CD4-positive, alpha-beta T cell treated with Interleukin-10 for 1 hour (primary cell): Measurements from ENCODE around the gene ILDR2.

Experiments used
- DNase-seq: peaks from one replicate; pipeline ENCODE4 v3.0.0-alpha.2; 2020

ILDR2 gene

GRCh38 chr1:166920561-166921475 lies 54.5 kb downstream of the ILDR2 start:
- no peak for DNase-seq

- no peak for DNase-seq
These were observed 56.4 kb downstream of the ILDR2 start for GRCh38 chr1:166918956-166919316.

GRCh38 chr1:166918088-166918955 lies 57.0 kb downstream of the ILDR2 start:
- DNase-seq = no peak

DNA sequence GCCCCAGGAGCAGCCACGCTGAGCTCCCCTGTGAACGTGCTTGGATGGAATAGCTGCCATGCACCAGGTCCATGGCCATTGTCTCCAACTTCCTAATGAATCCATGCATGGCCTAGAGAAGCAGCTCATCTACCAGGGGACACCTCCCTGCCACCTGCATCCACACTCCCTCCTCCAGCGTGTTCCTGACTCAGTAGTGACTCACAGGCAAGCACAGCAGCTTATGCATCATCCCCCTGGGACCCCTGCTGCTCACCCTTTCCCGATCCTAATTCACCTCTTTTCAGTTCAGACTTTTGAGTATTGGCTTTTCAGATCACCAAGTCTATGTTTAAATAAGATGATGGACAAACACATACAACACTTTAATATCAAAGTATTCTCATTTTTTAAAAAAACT lies 59.4 kb downstream of the ILDR2 start:
- no peak for DNase-seq

- DNase-seq = no peak
These were observed 60.3 kb downstream of the ILDR2 start for GRCh38 chr1:166915042-166915441.

DNA sequence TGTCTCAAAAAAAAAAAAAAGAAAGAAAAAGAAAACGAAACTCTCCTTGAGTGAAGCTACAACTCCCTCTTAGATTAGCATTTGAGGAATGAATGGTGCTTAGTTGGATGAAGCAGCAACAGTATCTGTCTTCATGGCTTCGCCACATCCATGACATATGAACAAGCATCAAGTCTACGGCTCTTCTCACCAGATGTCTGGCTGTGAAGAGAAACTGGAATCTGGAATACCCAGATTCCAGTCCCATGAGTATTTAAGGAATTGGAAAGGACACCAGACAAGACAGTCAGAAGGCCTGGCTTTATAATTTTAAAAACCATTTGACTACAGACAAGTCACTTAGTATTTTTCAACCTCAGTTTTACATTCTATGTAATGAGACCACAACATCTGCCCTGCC lies 61.2 kb downstream of the ILDR2 start:
- DNase-seq = no peak

DNA sequence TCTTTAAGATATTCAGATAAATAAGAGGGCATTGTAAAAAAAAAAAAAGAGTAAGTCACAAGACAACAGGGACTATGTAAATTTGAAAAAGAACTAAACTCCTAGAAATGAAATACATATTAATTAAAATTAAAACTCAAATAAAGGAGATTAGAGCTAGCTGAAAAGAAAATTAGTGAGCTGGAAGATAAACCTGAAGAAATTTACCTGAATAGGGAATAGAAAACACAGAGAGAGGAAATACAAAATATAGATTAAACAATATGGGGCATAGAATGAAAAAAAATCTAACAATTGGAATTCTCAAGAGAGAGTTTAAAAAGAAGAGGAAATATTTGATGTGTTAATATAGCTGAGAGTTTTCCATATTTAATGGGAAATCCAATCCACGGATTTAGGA lies 63.7 kb downstream of the ILDR2 start:
- DNase-seq = no peak

DNA sequence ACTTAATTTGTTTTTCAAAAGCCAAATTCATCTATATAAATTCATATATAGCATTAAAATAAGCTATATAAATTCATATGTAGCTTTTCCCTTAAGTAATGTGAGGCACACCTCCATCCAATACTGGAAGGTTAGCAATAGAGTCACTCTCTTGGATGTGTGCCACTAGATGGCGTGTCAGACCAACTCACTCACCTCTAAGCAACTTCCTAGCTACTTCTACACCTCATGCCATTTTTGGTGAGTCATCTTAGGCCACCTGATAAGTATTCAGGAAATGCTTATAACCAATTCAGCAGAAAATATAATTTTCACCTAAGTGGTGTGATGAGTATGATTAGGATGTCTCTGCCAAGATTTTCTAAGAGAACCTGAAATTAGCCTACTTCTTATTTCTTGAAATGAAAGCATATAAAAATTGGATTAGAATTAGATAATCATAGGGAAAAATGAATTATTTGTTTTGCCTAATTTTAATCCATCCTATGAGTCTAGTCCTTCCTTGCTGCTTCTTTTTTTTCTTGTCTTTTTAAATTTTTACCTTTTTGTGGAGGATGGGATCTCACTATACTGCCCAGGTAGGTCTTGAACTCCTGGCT lies 64.8 kb downstream of the ILDR2 start:
- DNase-seq = peak; percentile 84

- no peak for DNase-seq
These were observed 66.4 kb downstream of the ILDR2 start for GRCh38 chr1:166908942-166909341.

- no peak for DNase-seq
These were observed 67.6 kb downstream of the ILDR2 start for GRCh38 chr1:166907763-166908162.

DNA sequence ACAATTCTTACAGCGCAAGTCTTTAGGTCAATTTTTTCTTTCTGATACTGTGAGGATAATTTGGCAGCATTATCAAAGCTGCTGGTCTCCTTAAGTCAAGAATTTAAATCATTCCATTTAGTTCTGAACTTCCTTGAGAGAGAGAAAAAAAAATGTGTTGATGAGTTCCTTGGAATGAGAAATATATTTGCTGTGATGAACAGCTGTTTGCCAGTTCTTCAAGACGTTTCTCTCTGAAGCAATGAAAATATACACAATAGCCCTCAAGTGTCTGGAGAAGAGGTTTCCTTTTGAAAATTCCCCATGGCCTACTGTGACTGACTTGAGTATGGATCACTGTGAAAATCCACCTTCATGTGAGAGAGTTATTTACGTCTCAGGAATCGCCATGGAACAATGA lies 68.3 kb downstream of the ILDR2 start:
- DNase-seq = no peak

- no peak for DNase-seq
These were observed 68.7 kb downstream of the ILDR2 start for GRCh38 chr1:166906647-166907046.

GRCh38 chr1:166905900-166906299 lies 69.4 kb downstream of the ILDR2 start:
- no peak for DNase-seq

GRCh38 chr1:166905136-166905535 lies 70.2 kb downstream of the ILDR2 start:
- DNase-seq = no peak

DNA sequence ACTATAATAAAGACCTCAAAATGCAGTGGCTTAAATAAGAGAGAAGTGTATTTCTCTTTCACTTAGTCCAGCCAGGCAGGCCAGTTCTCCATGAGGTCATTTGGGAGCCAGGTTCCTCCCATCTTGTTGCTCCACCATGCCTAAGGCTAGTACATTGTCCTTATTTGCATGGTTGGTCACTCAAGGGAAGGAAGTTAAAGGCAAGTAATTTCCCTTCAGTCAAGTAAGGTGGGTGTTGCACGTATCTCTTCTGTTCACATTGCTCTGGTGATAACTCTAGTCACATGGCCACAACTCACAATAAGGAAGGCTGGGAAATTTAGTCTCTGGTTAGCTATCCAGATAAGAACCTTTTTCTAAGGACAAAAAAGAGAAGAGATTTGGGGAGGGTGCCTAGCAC lies 72.1 kb downstream of the ILDR2 start:
- DNase-seq = no peak

- peak; percentile 6 for DNase-seq
These were observed 73.1 kb downstream of the ILDR2 start for GRCh38 chr1:166902279-166902678.

GRCh38 chr1:166900987-166901386 lies 74.4 kb downstream of the ILDR2 start:
- no peak for DNase-seq

DNA sequence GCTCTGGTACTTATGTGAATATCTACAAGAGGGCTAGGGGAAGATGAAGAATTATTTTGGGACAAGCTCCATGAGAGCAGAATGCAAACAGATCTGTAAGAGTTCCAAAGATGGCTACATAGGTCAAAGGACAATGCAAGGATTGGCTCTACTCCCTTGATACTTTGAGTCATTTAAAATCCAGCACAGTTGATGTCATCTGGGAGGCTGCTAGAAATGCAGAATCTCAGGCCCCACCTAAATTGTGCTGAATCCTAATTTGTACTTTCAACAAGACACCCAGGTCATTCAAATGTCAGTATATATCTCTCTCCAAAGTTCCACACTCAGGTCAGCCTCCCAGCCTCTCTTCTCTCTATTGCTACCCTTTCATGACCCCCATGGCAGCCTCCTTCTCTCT lies 75.6 kb downstream of the ILDR2 start:
- no peak for DNase-seq

GRCh38 chr1:166895766-166896165 lies 79.6 kb downstream of the ILDR2 start:
- no peak for DNase-seq

- DNase-seq = no peak
These were observed 85.6 kb downstream of the ILDR2 start for GRCh38 chr1:166889776-166890175.

- DNase-seq = no peak
These were observed 86.8 kb downstream of the ILDR2 start for GRCh38 chr1:166888373-166889111.

- DNase-seq = no peak
These were observed 90.4 kb downstream of the ILDR2 start for GRCh38 chr1:166884971-166885370.
